ENCODE results near the gene MTNR1A. TPM values are rescaled to one million over a fixed set of nuclear protein-coding genes. Genes with fewer than 3 reads are reported as not detected.

MTNR1A gene
- total and polyA plus RNA-seq, 9 donors: not detected

GRCh38 chr4:186563761-186564160 lies 8.4 kb upstream of the MTNR1A start:
- WGBS, 3 donors: 34 to 61% (median 38%) methylated on average over 11 of the region's 11 CpGs
- TF ChIP-seq POLR2A (IDR thresholded peaks at IDR 0.05): no peak
- no peak for TF ChIP-seq EP300 (IDR thresholded peaks at IDR 0.05)
- TF ChIP-seq CTCF (IDR thresholded peaks at IDR 0.05): no peak
- H3K27me3 ChIP-seq: no peaks in the 10 kb centered on the region
- H3K9me3 ChIP-seq: no peaks in the 10 kb centered on the region
- no peaks in the 10 kb centered on the region for H3K36me3 ChIP-seq
- intact Hi-C loops (cut with DNase I): loop anchor here in 1 of 4 donors (10.0 kb wide), 1 partner anchor 259 kb away; no protein-coding TSS in a partner anchor
- H3K4me1 ChIP-seq (ENCODE audit: insufficient read depth): no peaks in the 10 kb centered on the region
- no peak overlapping the region for H3K4me3 ChIP-seq
- DNase-seq: no peak
- H3K27ac ChIP-seq: no peak overlapping the region

GRCh38 chr4:186561748-186562147 lies 6.4 kb upstream of the MTNR1A start:
- intact Hi-C loops (cut with DNase I): loop anchor here in 1 of 4 donors (10.0 kb wide), 1 partner anchor 257 kb away; no protein-coding TSS in a partner anchor

GRCh38 chr4:186560647-186561046 lies 5.3 kb upstream of the MTNR1A start:
- no peaks in the 10 kb centered on the region for H3K27me3 ChIP-seq
- H3K4me3 ChIP-seq: no peak overlapping the region
- DNase-seq: no peak
- no peaks in the 10 kb centered on the region for H3K36me3 ChIP-seq
- H3K27ac ChIP-seq: no peak overlapping the region
- H3K4me1 ChIP-seq (ENCODE audit: insufficient read depth): no peaks in the 10 kb centered on the region
- H3K9me3 ChIP-seq: no peaks in the 10 kb centered on the region
- 92 to 95% (median 94%) methylated on average over 3 of the region's 3 CpGs for WGBS, 3 donors
- intact Hi-C loops (cut with DNase I): loop anchor here in 1 of 4 donors (10.0 kb wide), 1 partner anchor 256 kb away; no protein-coding TSS in a partner anchor
- TF ChIP-seq CTCF (IDR thresholded peaks at IDR 0.05) (no peak), POLR2A (IDR thresholded peaks at IDR 0.05) (no peak), EP300 (IDR thresholded peaks at IDR 0.05) (no peak)

More at GRCh38 chr4:186561748-186562147, 6.4 kb upstream of the MTNR1A start:
- no peak for DNase-seq
- H3K27ac ChIP-seq: no peak overlapping the region
- WGBS, 3 donors: 71 to 81% (median 79%) methylated on average over 1 of the region's 1 CpG
- H3K9me3 ChIP-seq: no peaks in the 10 kb centered on the region
- TF ChIP-seq POLR2A (IDR thresholded peaks at IDR 0.05) (no peak), EP300 (IDR thresholded peaks at IDR 0.05) (no peak), CTCF (IDR thresholded peaks at IDR 0.05) (no peak)
- H3K36me3 ChIP-seq: no peaks in the 10 kb centered on the region
- H3K27me3 ChIP-seq: no peaks in the 10 kb centered on the region
- no peak overlapping the region for H3K4me3 ChIP-seq
- H3K4me1 ChIP-seq (ENCODE audit: insufficient read depth): no peaks in the 10 kb centered on the region

- Histone ChIP-seq H3K4me3 (no peak overlapping the region), H3K36me3 (no peaks in the 10 kb centered on the region), H3K27ac (no peak overlapping the region), H3K27me3 (no peaks in the 10 kb centered on the region), H3K4me1 (ENCODE audit: insufficient read depth) (no peaks in the 10 kb centered on the region), H3K9me3 (no peaks in the 10 kb centered on the region)
- WGBS, 3 donors: 70 to 74% (median 71%) methylated on average over 3 of the region's 3 CpGs
- TF ChIP-seq EP300 (IDR thresholded peaks at IDR 0.05): no peak
- TF ChIP-seq CTCF (IDR thresholded peaks at IDR 0.05): no peak
- no peak for TF ChIP-seq POLR2A (IDR thresholded peaks at IDR 0.05)
- intact Hi-C loops (cut with DNase I): no loop called here
- no peak for DNase-seq
Observed at GRCh38 chr4:186557486-186557885, 2.1 kb upstream of the MTNR1A start.

Measured in ovary (tissue), 9 donors.